Epidermal melanocyte (primary cell): ENCODE measurements around the gene CLEC3A.
"Not testable (repeated sequence)": the region's sequence is repeated elsewhere in the genome, so short reads cannot be mapped to it uniquely, and the experiment has no call there.

ENCODE experiments used
- DNase-seq: peaks from one replicate; pipeline ENCODE4 v3.0.0; 2011; ENCODE audit warnings: low spot score; ENCODE audit not compliant: insufficient read length

Gene CLEC3A

DNA sequence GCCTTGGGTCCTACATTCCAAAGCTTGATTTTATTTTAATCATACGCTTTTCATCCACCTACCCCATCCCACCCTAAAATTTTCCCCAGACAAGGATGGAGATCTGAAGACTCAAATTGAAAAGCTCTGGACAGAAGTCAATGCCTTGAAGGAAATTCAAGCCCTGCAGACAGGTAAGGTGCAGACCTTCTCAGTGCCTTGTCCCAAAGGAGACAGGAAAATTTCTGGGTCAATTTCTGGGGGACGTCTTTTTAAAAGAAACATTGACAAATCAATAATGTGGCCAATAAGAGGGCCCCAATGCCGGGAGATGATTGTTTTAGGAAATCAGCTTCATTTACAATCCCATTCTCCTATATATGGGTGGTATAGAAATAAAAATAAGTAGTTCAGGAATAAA is 5.7 kb downstream of the CLEC3A start:
- no peak for DNase-seq

DNA sequence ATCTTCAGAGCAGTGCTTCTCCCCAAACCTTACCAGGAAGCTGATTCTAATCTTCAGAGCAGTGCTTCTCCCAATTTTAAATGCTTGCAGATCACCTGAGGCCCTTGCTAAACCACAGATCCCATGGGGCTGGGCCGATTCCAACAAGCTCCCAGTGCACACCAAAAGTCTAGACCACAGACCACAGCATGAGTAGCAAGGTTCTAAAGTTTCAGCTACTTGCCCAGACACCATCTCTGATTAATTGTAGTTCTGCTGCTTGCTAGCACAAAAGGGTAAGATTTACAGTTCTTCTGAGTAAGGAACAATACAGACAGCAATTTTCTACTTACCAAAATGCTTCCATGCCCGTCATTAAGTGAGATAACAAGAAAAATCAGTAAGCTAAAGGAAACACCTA is 12.2 kb downstream of the CLEC3A start:
- no peak for DNase-seq

DNA sequence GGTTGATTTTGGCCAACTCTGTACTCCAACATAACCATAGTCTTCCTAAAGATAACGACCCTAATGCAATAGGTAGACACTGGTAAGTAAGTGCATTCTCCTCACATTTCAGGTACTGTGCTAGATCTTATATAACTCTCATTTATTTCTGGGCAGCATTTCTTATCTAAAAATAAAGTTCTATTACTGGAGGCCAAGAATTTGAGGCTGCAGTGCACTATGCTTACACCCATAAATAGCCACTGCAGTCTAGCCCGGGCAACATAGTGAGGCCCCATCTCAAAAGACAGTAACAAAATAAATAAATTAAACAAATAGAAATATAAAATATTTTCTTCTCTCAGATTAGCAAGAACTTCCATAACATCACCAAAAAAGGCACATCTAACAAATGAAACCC is 12.7 kb downstream of the CLEC3A start:
- DNase-seq, result no peak

DNA sequence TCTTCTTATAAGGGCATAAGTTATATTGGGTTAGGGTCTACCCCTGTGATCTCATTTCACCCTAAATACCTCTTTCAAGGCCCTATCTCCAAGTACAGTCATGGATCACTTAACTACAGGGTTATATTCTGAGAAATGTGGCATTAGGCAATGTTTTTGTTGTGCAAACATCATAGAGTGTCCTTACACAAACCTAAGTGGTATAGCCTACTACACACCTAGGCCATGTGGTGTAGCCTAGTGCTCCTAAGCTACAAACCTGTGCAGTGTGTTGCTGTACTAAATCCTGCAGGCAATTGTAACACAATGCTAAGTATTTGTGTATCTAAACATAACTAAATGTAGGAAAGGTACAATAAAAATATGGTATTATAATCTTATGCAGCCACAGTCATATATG is 18.0 kb downstream of the CLEC3A start:
- no peak for DNase-seq

DNA sequence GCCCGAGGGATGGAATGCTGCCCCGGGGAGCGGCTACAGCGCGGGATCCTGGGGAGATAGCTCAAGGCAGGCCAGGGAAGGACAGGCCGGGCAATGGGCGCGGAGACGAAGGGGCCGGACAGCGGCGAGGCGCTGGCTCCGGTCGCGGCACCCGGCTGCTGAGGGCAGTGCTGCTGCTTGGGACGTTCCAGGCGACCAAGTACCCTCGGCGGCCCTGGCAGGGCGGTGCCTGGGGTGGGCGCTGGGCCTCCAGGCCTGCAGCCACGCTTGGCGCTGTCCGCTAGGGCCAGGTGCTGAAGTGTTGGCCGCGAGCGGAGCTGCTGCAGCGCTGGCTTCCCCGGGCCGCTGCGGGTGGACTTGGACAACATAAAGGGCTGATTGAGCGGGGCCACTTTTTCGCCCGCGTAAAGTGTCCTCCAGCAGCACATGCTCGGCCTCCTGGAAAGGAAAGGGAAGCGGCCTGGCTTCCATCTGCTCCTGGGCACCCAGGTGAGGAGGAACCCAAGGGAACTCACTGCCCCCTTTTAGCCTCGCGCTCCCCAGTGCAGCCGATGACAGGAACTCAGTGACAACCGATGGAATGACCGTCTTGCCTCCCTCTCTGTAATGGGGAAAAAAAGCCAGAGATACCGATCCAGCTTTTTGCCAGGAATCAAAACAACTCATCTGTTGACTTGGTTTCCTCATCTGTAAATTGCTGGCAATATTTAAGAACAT is 23.7 kb downstream of the CLEC3A start:
- DNase-seq, result no peak

DNA sequence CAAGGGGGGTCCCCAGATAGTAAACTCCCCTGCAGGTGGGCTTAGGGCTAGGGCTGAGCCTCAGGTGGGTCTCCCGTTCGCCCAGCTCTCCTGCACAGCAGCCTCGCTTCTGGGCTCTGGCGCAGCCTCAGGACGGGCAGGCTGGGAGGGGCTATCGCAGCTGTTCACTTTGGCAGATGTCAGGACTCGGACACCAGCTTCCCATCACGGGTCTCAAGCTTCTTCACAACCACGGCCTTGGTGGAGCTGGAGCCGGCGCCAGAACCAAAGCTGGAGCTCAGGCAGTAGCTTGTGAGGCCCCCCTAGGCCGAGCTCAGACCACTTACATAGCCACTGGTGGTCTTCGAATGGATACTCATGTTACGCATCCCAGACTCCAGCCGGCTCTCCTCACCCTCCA is 26.0 kb downstream of the CLEC3A start:
- DNase-seq, result no peak

DNA sequence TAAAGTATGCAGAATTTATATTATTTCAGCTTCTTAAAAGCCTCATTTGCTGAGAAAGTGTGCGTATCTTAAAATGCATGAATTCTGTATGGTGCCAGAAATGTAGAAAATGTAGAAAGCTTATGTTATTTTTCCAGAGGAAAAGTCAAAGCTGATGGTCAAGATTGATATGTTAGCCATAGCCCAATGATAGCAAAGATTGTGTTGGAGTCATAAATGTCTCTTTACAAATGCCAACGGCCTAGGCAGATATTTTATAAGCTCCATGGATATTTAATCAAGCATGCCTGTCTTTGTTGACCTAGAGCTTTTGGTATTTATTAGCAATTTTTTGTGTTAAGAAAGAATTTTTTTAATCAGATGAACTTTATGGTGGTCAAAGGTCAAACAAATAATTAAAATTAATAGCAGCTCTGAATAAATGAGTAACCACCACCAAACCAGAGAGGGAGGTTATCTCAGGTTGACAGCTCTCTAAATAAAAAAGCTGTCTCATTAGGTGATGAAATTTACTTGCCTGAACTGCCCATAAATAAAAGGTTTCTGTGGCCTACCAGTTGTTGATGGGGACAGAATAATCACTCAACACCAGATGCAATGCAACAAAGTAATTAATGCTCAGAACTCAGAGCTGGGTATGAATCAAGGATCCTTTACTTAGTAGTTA is 28.5 kb downstream of the CLEC3A start:
- no peak for DNase-seq

DNA sequence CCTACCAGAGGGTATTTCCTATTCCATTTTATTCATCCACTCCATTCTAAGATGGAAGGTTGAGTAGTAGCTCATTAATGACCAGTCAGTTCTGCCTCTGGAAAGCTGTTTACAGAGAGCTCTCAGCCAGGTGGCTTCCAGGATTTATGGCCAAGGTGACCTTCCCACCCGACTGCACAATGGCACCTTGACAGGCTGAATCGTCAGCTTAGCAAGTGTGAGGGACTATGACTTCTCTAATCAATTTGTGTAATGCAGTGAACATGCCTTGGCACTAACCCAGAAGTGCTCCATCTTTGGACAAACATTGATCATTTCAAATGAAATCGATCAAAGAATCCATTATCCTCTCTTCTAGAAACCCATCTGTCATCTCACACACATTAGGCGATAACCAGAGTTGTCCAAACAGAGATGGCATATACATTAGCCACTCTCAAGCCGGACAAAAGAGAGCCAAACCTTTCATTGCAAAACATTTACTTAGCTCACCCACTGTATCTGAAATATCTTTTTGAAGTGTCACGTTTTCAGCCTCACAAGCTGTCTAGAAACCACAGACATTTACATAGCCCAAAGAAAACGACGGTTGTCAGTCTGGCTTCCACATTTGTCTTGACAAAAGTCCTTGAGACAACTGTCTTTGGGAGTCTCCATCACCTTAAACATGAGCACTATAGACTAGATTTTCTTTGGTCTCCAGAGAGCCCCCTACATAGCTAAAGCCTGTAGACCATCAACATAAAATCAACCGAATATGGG is 35.6 kb downstream of the CLEC3A start:
- DNase-seq, result no peak

DNA sequence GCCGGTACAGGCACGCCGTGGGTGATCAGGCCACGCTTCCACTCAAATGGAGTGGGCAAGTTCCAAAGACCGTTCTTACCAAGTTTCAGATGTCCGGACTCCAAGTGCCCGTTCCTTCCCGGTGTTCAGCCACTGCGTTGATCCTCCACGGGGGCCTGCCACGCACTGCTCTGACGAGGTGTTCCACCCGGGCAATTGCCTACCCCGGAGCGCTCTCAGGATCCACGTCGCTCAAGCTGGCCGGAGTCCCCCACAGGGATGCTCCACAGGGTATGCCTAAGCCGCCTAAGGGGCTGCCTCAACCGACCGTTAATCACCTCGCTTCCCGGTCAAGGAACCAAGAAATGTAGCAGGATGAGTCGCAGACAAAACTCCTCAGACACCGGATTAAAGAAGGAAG is 37.5 kb downstream of the CLEC3A start:
- not testable (repeated sequence) for DNase-seq

DNA sequence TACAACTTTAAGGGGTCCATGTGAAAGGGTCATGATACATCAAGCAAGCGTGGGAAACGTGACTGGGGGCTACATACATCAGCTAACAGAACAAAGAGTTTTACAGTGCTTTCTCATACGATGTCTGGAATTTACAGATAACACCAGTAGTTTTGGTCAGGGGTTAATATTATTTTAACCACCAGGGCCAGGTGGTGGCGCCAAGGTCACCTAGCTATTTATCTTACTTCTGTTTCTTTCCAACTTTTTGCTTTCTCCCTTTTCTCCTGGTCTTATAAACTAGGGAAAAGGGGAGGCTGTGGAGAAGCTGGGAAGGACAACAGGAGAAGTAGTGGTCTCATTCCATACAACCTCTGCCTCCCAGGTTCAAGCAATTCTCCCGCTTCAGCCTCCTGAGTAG is 37.9 kb downstream of the CLEC3A start:
- DNase-seq, result no peak

DNA sequence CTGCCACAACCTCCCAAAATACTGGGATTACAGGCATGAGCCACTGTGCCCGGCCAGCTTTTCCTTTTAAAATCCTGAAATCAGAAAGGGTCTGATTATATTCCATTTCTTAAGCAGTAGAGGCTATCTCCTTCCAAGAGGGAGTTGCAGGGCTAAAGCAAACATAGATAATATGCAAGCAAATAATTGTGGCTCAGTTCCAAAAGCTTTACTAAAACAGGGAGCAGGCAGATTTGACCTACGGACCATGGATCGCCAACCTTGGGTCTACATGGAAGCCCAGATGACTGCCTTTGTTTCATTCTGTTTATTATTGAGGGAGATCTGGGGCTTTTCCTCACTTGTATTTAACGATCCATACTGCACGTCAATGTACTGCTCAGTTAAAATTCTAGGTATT is 38.5 kb downstream of the CLEC3A start:
- no peak for DNase-seq

DNA sequence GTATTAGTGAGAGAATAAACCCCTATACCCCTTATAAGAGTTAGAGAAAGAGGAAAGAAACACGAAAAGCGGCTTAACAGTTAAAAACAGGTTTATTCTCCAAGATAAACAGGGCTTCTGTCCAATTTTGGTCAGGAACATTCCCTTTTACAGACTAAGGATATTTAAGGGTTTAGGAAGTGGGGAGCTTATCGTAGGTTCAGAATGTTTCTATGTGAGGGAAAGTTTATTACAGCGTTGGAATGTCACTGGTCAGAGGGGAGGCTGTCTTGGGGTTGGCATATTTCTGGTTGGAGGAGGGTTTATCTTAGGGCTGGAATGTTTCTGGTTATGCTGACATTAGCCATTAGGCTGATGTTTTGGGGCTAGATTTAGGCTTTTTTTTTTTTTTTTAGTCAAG is 43.0 kb downstream of the CLEC3A start:
- no peak for DNase-seq

DNA sequence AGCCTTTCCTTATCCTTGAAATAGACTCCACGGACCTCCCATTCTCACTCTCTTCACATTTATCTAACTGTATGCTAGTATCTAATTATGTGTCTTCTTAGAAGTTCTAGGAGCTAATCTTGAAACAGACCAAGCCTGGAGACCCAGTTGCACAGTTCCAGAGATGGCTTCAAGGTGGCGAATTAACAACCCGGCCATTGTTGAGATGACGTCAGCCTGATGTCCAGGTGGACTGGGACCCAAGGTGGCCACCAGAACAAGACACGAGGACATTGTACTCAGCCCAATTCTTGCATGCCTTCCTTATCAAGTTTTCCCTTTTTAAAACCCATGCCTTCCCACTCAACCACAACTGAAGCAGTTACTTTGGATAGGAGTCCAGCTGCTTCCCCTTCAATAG is 47.6 kb downstream of the CLEC3A start:
- no peak for DNase-seq

DNA sequence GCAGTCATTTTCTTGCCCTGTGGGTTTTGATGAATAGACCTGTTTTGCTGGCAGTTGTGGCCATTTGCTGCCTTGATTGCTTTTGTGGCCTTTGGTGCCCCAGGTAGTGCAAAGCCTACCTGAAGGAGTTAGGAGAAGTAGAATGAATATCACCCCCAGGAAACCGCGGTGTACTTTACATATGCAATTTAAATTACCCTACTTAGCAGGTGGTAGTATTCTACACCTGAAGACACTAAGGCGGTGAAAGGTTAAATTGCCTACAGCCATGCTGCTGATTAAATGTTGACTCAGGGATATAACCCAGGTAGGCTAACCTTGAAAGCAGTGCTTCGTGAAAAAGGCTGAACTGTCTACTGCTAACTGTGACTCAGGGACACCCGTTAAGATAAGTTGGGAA is 49.9 kb downstream of the CLEC3A start:
- no peak for DNase-seq

DNA sequence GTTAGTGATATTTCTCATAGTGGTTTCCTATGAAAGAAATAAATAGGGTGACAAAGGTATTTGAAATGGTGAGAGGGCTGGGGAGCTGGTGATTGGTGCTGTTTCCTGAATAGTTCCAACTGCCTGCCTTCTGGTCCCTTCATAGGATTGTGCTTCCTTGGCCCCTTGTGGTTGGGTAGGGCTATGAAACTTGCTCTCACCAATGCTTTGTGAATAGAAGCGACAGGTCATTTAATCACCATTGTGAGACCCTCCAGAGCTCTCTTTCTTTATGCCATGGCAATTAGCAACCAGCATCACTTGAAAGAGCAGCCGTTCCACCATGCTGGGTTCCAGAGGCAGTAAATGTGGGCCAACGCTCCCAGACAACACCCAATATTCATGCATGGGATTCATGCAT is 53.5 kb downstream of the CLEC3A start:
- no peak for DNase-seq

DNA sequence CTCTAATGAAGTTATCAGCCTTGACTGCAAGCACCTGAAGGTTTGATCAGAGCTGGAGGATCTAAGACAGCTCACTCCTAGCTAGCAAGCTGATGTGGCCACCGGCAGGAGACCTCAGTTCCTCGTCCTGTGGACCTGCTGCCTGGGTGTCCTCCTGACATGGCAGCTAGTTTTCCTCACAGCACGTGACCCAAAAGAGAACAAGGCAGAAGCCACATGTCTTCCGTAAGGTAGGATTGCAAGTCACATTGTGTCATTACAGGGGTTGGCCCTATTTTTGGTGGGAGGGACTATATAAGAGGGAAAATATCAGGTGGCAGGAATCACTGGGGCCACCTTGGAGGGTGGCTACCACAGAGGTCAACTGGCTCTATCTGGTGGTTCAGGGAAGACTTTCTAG is 59.0 kb downstream of the CLEC3A start:
- DNase-seq, result no peak
